CD8-positive, alpha-beta memory T cell (primary cell): ENCODE results near the gene HOXC11. TPM values are rescaled to one million over a fixed set of nuclear protein-coding genes. Genes with fewer than 3 reads are reported as not detected.

Experiments
- CTCF ChIA-PET: fragments of 350-600 bp; sonication (Branson Sonifier 250); formaldehyde crosslinking; loops from one replicate; lab custom pipeline; 2021; ENCODE audit warnings: antibody characterized with exemption; lab: Charles Lee
- POLR2A ChIA-PET: fragments of 350-600 bp; sonication (Branson Sonifier 250); formaldehyde crosslinking; loops from one replicate; lab custom pipeline; 2021; ENCODE audit warnings: antibody characterized with exemption; lab: Charles Lee
- DNase-seq, 5 donors: peaks; one replicate each; pipeline versions ENCODE4 v3.0.0 to v3.0.0-alpha.2; 2020 to 2022; ENCODE audit warnings: mixed read lengths in 1 of 5
- H3K27ac ChIP-seq: one replicate; pipeline ENCODE4 v1.7.0; 2013; ENCODE audit warnings: low read depth, mild to moderate bottlenecking, low read length, moderate library complexity
- H3K27me3 ChIP-seq: 2 replicates; pipeline ENCODE4 v1.7.0; 2013; ENCODE audit warnings: low read length, mild to moderate bottlenecking; ENCODE audit not compliant: insufficient read depth, poor library complexity, severe bottlenecking
- H3K36me3 ChIP-seq: 2 replicates; pipeline ENCODE4 v1.7.0; 2013; ENCODE audit warnings: mild to moderate bottlenecking, low read length, moderate library complexity; ENCODE audit not compliant: insufficient read depth
- H3K4me1 ChIP-seq: 2 replicates; pipeline ENCODE4 v1.7.0; 2013; ENCODE audit warnings: mild to moderate bottlenecking, low read length, moderate library complexity; ENCODE audit not compliant: insufficient read depth
- H3K4me3 ChIP-seq: 2 replicates; pipeline ENCODE4 v1.7.0; 2013; ENCODE audit warnings: mild to moderate bottlenecking, low read length
- H3K9me3 ChIP-seq: 2 replicates; pipeline ENCODE4 v1.7.0; 2013; ENCODE audit warnings: mild to moderate bottlenecking, low read length
- H3K27ac Mint-ChIP-seq, 8 donors: one replicate each; pipeline ENCODE4 v1.8.0; 2020 to 2021; ENCODE audit warnings: mixed read lengths in 8 of 8, mild to moderate bottlenecking in 6 of 8, inconsistent platforms in 3 of 8, moderate library complexity in 3 of 8
- H3K27me3 Mint-ChIP-seq, 2 donors: one replicate each; pipeline ENCODE4 v1.8.0; 2020 to 2021; ENCODE audit warnings: mixed read lengths in 2 of 2, mild to moderate bottlenecking in 1 of 2, moderate library complexity in 1 of 2
- H3K36me3 Mint-ChIP-seq, 3 donors: one replicate each; pipeline ENCODE4 v1.8.0; 2020 to 2021; ENCODE audit warnings: mixed read lengths in 3 of 3, inconsistent platforms in 1 of 3, mild to moderate bottlenecking in 1 of 3
- H3K4me1 Mint-ChIP-seq, 3 donors: one replicate each; pipeline ENCODE4 v1.8.0; 2020 to 2021; ENCODE audit warnings: mixed read lengths in 3 of 3, inconsistent platforms in 1 of 3, mild to moderate bottlenecking in 1 of 3
- H3K4me3 Mint-ChIP-seq, 7 donors: one replicate each; pipeline ENCODE4 v1.8.0; 2020 to 2021; ENCODE audit warnings: mixed read lengths in 7 of 7, mild to moderate bottlenecking in 6 of 7, moderate library complexity in 4 of 7, inconsistent platforms in 2 of 7
- H3K9me3 Mint-ChIP-seq, 5 donors: one replicate each; pipeline ENCODE4 v1.8.0; 2020 to 2022; ENCODE audit warnings: mixed read lengths in 5 of 5, mild to moderate bottlenecking in 3 of 5, moderate library complexity in 2 of 5, inconsistent platforms in 1 of 5
- polyA plus RNA-seq: library from polyadenylated mRNA; unstranded; fragments of 300-500 nt; fragmentation: Illumina TruSeq; gene quantifications from one replicate; pipeline ENCODE4 v1.2.3, GENCODE V29; 2021
- total RNA-seq, 2 experiments: library from RNA; stranded (reverse); gene quantifications; one replicate each; pipeline ENCODE4 v1.2.3, GENCODE V29; 2021

Gene HOXC11
- total and polyA plus RNA-seq, 3 experiments from 2014 or later = not detected

DNA sequence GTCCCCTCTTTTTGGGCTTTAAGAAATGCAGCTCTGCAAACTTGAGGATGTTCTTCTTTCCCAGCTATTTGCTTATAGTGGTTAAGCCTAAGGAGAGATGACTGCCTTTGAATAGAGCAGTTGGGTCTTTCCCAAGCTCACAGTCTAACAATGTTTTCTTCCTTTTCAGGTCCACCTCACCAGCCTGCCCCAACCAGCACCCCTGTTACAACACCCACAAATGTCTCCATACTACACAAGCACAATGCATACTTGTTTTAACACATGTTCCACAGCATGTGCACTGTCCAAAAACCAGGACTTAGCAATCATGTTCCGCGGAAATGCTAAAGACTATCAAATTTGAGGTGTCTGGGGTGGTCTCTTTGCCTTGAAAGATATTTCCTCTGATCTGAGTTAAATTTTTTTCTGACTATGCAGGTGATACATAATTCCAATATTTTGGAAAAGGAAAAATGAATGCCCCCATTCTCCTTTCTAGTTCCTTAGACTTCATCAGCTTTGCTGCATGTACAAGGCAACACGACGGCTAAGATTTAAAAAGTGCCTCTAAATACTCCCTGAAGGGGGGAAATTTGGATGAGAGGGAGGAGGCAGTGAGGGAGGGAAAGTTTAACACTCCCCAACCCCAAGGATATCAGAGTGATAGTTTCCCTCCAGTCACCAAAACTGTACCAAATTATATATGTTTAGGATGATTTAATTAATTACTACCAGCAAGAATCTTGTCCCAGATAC, 40.9 kb upstream of the HOXC11 start:
- no peak overlapping the region for H3K27ac Mint-ChIP-seq
- H3K4me1 Mint-ChIP-seq = peaks cover 8 to 15% (median 12%) of the 10 kb centered on the region in 3 donors
- peaks cover 0 to 2% (median 0%) of the 10 kb centered on the region in 5 donors for H3K9me3 Mint-ChIP-seq
- H3K27me3 ChIP-seq = peaks cover 74% of the 10 kb centered on the region
- no peaks in the 10 kb centered on the region for H3K36me3 Mint-ChIP-seq
- POLR2A ChIA-PET = no interaction called here
- CTCF ChIA-PET = interaction anchor here (1.3 kb wide), 1 partner anchor 97 kb away, joined by 3 read pairs; no protein-coding TSS in a partner anchor
- peaks cover 10% of the 10 kb centered on the region for H3K4me1 ChIP-seq
- H3K27ac ChIP-seq = no peak overlapping the region
- H3K4me3 ChIP-seq = no peak overlapping the region
- peaks cover 87 to 92% of the 10 kb centered on the region in 2 donors for H3K27me3 Mint-ChIP-seq
- DNase-seq = no peak
- no peak overlapping the region for H3K4me3 Mint-ChIP-seq
- H3K9me3 ChIP-seq = no peaks in the 10 kb centered on the region
- H3K36me3 ChIP-seq = no peaks in the 10 kb centered on the region

DNA sequence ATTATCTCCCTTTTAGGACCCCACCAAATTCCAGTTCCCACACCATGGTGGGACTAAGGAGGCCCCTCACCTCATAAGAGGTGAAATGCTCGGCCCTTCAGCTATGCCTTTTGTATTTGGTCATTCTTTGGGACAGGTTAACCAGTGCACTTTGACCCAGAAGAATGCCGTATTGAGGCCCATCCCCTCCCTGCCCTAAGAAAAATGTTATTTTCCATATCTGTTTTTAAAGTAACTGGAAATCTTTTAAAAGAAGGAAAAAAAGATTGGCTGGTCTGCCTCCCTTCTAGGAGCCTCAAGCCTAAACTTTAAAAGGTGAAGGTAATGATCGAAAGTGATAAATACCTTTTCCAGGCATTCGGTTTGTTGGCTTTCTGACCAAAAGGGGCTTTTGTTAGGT, 40.0 kb upstream of the HOXC11 start:
- Mint-ChIP-seq H3K27me3 (peaks cover 86 to 95% of the 10 kb centered on the region in 2 donors), H3K9me3 (peaks cover 0 to 2% (median 0%) of the 10 kb centered on the region in 5 donors), H3K4me1 (peaks cover 10 to 15% (median 12%) of the 10 kb centered on the region in 3 donors), H3K4me3 (no peak overlapping the region), H3K36me3 (no peaks in the 10 kb centered on the region), H3K27ac (peak overlapping the region in 1 of 8 donors; percentile 21)
- no peaks in the 10 kb centered on the region for H3K9me3 ChIP-seq
- DNase-seq = no peak
- CTCF ChIA-PET = interaction anchor here (1.3 kb wide), 1 partner anchor 96 kb away, joined by 3 read pairs; no protein-coding TSS in a partner anchor
- H3K27me3 ChIP-seq = peaks cover 74% of the 10 kb centered on the region
- H3K36me3 ChIP-seq = no peaks in the 10 kb centered on the region
- H3K27ac ChIP-seq = no peak overlapping the region
- POLR2A ChIA-PET = no interaction called here
- H3K4me3 ChIP-seq = no peak overlapping the region
- H3K4me1 ChIP-seq = peaks cover 10% of the 10 kb centered on the region

DNA sequence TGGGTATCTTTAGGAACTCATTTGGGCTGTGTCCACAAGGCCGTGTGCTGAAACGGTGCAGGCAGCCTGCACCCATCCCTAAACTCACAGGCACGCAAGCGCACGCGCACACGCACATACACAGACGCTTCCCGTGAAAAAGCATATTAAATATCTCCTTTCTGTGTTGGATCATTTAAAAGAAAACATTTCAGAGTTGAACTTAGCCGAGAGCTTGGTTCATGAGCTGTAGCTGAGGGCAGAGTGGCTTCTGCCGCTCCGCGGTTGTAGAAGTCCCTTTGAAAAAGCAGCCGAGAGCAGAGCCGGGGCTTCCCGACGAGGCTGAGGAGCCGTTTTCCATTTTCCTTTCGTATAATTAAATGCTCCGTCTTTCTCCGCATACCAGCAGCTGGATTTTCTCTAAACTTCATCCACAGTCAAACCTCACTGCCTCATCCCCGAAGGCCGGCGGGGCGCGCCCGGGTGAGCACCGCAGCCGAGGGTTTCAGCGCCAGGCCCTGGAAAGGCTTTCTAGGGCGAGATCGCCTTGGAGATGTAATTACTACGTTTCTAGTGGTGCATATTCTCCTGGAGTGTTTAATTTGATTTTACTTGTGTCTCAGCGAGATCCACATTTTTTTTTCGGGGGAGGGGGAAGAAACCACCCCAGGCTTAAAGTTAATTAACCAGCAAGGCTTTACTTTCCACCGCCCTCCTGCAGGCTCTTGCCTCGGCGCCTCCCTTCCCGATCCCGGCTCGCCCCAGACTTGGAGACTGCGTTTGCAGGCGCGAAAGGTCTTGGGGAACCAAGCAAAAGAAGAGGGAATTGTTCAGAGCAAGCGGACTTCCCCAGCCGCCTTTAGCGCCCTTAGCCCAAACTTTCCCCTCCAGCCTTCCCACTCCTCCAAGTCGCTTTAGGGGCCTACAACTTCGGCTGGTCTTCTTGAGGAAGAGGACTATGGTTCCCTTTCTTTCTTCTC, 37.3 kb upstream of the HOXC11 start:
- H3K27ac Mint-ChIP-seq = peak overlapping the region in 2 of 8 donors; percentile 29 to 66
- H3K4me1 Mint-ChIP-seq = peaks cover 11 to 18% (median 12%) of the 10 kb centered on the region in 3 donors
- Histone ChIP-seq H3K4me3 (no peak overlapping the region), H3K9me3 (no peaks in the 10 kb centered on the region), H3K36me3 (no peaks in the 10 kb centered on the region), H3K4me1 (peaks cover 10% of the 10 kb centered on the region), H3K27me3 (peaks cover 67% of the 10 kb centered on the region), H3K27ac (no peak overlapping the region)
- ChIA-PET CTCF (no interaction called here), POLR2A (no interaction called here)
- no peaks in the 10 kb centered on the region for H3K9me3 Mint-ChIP-seq
- no peak for DNase-seq
- H3K4me3 Mint-ChIP-seq = peak overlapping the region in 4 of 7 donors; percentile 12 to 44 (median 16)
- H3K36me3 Mint-ChIP-seq = no peaks in the 10 kb centered on the region
- H3K27me3 Mint-ChIP-seq = peaks cover 80 to 86% of the 10 kb centered on the region in 2 donors

DNA sequence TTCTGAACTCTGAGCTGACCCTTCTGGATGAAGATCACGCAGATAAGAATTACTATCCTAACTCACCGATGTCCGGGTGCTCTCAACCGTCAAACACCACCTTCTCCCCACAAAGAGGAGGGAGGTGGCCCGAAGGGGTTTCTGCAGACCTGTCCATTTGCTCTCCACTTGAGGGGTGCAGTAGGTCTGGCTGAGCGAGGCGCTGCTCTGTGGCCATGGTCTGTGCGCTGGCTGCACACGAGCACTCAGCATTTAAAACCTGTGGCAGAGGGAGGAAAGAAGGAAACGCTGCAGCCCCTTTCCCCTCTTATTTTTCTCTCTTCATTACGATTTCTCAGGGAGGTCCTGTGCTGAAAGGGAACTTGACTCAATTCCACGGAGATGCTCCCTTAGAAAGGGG, 35.8 kb upstream of the HOXC11 start:
- Mint-ChIP-seq H3K27me3 (peaks cover 85 to 88% of the 10 kb centered on the region in 2 donors), H3K4me3 (peak overlapping the region in 2 of 7 donors; percentile 19 to 25), H3K27ac (peak overlapping the region in 2 of 8 donors; percentile 12 to 52), H3K36me3 (no peaks in the 10 kb centered on the region), H3K4me1 (peaks cover 11 to 18% (median 12%) of the 10 kb centered on the region in 3 donors), H3K9me3 (peaks cover 0 to 2% (median 0%) of the 10 kb centered on the region in 5 donors)
- no peaks in the 10 kb centered on the region for H3K9me3 ChIP-seq
- H3K27ac ChIP-seq = no peak overlapping the region
- ChIA-PET POLR2A (no interaction called here), CTCF (no interaction called here)
- peaks cover 68% of the 10 kb centered on the region for H3K27me3 ChIP-seq
- H3K36me3 ChIP-seq = no peaks in the 10 kb centered on the region
- H3K4me3 ChIP-seq = no peak overlapping the region
- DNase-seq = no peak
- H3K4me1 ChIP-seq = peaks cover 10% of the 10 kb centered on the region

DNA sequence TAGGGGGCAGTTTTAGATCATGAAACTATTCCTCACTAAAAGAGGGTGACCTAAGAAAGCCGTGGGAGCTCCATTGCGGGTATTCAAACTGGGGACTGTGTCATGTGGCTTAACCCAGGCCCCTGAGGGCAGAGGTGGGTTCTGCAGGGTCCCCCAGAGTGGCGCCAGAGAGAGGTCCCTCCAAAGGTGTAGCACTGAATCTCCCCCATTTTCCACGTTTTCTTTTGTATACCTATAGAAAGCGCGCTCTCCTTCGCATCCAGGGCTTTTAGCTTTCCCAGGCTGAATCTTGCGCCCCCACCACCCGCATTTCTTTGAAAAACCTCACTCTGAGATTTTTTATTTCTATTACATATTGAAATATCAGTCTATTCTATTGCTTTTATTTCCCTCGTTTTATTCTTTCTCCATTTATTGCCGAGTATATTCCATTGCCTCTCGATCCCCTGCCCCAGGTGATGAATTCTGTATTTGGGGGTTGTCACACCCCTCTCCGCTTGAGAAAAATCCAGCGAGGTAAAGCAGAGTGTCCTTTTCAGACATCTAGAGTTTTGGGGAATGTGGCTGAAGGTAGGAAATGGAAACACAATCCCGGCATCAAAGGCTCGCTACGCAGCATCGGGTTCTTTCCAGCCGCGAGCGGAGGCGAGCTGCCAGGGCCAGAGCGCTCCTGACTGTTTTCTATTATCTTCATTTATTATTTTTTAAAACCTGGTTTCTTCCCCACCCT, 35.2 kb upstream of the HOXC11 start:
- no peak overlapping the region for H3K27ac Mint-ChIP-seq
- H3K4me1 ChIP-seq = peaks cover 10% of the 10 kb centered on the region
- CTCF ChIA-PET = no interaction called here
- peaks cover 0 to 2% (median 0%) of the 10 kb centered on the region in 5 donors for H3K9me3 Mint-ChIP-seq
- no peaks in the 10 kb centered on the region for H3K9me3 ChIP-seq
- POLR2A ChIA-PET = no interaction called here
- H3K36me3 ChIP-seq = no peaks in the 10 kb centered on the region
- H3K27me3 Mint-ChIP-seq = peaks cover 85 to 88% of the 10 kb centered on the region in 2 donors
- DNase-seq = no peak
- H3K27me3 ChIP-seq = peaks cover 66% of the 10 kb centered on the region
- H3K4me3 ChIP-seq = no peak overlapping the region
- no peak overlapping the region for H3K27ac ChIP-seq
- peaks cover 11 to 18% (median 12%) of the 10 kb centered on the region in 3 donors for H3K4me1 Mint-ChIP-seq
- H3K4me3 Mint-ChIP-seq = peak overlapping the region in 3 of 7 donors; percentile 16 to 23 (median 19)
- no peaks in the 10 kb centered on the region for H3K36me3 Mint-ChIP-seq

DNA sequence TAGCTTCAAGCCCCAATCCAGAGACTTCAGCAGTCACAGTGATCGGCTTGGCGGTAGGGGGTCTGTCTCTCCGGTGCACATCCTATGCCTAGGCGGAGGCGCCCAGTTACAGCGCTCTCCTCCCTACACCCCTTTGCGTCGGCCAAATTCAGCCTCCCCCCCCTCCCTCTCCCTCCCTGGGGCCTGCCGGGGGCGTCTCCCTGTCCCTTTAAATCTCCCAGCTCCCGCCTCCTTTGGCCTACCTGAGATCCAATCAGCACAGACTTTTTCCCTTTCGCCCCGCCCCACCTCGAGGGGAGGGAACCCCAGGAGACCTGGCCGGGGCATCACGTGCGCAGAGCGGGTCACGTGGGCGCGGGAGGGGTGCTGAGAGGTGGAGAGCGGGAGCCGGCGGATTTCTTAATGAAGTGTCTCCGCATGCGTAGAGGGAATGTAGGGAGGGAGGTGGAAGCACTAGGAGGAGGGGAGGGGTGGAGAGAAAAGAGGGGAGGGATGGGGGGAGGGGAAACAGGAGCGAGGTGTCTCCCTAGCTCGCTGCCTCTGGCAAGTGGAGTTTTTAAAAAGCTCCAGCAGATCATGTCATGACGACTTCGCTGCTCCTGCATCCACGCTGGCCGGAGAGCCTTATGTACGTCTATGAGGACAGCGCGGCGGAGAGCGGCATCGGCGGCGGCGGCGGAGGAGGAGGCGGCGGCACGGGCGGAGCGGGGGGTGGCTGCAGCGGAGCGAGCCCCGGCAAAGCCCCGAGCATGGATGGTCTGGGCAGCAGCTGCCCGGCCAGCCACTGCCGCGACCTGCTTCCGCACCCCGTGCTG, 34.4 kb upstream of the HOXC11 start, which contains the start of gene HOXC13:
HOXC13 (plus strand) TSS at position 506 of the 815 bp plus-strand sequence; CDS start at position 582, 76 bp downstream.
- Mint-ChIP-seq H3K4me1 (peaks cover 11 to 18% (median 12%) of the 10 kb centered on the region in 3 donors), H3K9me3 (peaks cover 0 to 2% (median 0%) of the 10 kb centered on the region in 5 donors), H3K4me3 (peak within 1 kb of the TSS in 5 of 7 donors; percentile 16 to 56 (median 36)), H3K27me3 (peaks cover 82 to 88% of the 10 kb centered on the region in 2 donors), H3K27ac (peak within 1 kb of the TSS in 2 of 8 donors; percentile 80 to 89), H3K36me3 (no peaks in the 10 kb centered on the region)
- H3K36me3 ChIP-seq = no peaks in the 10 kb centered on the region
- H3K27ac ChIP-seq = no peak within 1 kb of the TSS
- CTCF ChIA-PET = no interaction called here
- H3K27me3 ChIP-seq = peaks cover 66% of the 10 kb centered on the region
- no peak within 1 kb of the TSS for H3K4me3 ChIP-seq
- H3K9me3 ChIP-seq = no peaks in the 10 kb centered on the region
- POLR2A ChIA-PET = no interaction called here
- H3K4me1 ChIP-seq = peaks cover 10% of the 10 kb centered on the region
- DNase-seq = peak in 1 of 5 donors; percentile 24
